Dermis blood vessel endothelial cell (primary cell): Measurements from ENCODE around the gene PEX5L. TPM values are rescaled to one million over a fixed set of nuclear protein-coding genes. Genes with fewer than 3 reads are reported as not detected.

ENCODE experiments used
- DNase-seq: peaks from one replicate; pipeline ENCODE4 v3.0.0; 2010
- total RNA-seq: library from RNA; depleted of rRNA; stranded (reverse); fragments of >200 nt; gene quantifications from 2 replicates; pipeline ENCODE4 v1.2.3, GENCODE V29; 2014

Gene PEX5L
- total RNA-seq, 1 donor from 2014 or later = not detected

GRCh38 chr3:179953993-179954870 lies 82.5 kb downstream of the PEX5L start:
- no peak for DNase-seq

DNA sequence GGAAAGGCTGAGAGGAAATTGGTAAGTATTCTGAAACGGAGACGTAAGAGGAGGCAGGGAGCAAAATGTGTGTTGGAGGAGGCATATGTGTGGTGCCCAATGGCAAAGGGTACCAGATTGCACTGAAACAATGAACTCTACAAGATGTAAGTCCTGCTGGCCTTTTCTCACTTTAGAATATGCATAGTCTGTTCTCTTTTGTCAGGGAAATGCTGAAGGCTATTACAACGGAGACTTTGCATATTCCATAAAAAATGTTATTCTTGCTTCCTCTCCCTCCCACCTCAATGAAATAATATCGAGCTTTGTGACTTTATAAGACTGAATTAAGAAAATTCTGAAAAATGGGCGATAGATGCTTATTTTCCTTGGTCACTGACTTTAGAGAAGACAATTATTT lies 85.9 kb downstream of the PEX5L start:
- DNase-seq = no peak

DNA sequence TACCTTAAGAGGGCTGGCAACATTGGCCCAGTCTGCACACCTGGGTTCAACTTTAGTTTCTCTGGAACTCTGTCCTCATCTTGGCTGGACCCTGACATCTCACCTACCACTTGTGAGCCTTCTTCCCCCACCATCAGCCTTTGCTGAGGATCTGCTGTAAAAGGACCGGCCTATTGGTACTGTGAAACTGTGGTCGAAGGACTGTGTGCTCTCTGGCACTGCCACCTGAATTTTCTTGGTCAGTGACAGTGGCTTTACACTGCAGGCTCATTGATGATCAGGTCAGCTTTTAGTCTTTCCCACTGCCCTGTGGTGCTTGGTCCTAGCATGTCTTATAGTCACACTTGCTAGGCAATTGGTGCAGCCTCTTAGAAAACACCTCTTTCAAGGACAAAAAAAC lies 86.9 kb downstream of the PEX5L start:
- DNase-seq = no peak

- DNase-seq = no peak
Observed at GRCh38 chr3:179949412-179949811, 87.3 kb downstream of the PEX5L start.

DNA sequence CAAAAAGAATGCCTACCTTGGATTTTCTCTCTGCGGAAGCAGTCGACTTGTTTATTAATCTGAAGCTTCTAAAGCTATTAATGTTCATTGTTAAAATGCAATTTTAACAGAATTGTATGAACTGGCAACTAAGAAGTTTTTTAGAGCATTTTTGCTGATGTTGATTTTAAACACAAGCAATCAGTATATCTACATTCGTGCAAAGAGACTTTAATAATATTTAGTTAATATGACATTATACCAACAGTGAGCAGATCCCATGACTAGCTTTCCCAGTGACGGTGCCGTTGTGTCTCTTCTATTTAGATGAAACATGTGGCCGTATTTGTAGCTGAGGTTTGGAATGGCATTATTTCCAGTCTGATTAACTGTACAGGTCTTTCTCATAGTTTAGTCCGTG lies 88.0 kb downstream of the PEX5L start:
- no peak for DNase-seq

DNA sequence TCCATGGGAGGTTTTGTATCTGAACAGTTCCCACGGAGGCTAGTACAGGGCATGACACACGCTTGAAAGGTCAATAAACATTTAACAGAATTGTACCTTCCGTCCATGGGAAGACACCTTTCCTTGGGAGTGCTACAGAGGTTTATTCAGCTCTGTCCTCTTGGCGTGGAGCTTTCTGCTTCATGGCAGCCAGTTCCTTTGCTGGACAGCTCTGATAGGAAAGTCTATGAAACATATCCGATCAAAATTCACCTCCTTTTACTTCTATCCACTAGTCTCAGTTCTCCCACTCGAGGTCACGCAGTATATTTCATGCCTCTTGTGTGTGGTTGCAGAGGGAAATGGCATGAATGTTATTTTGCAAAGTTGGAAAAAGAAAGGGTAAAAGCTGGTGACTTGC lies 91.2 kb downstream of the PEX5L start:
- DNase-seq = no peak

- no peak for DNase-seq
Observed at GRCh38 chr3:179943117-179943880, 93.4 kb downstream of the PEX5L start.

DNA sequence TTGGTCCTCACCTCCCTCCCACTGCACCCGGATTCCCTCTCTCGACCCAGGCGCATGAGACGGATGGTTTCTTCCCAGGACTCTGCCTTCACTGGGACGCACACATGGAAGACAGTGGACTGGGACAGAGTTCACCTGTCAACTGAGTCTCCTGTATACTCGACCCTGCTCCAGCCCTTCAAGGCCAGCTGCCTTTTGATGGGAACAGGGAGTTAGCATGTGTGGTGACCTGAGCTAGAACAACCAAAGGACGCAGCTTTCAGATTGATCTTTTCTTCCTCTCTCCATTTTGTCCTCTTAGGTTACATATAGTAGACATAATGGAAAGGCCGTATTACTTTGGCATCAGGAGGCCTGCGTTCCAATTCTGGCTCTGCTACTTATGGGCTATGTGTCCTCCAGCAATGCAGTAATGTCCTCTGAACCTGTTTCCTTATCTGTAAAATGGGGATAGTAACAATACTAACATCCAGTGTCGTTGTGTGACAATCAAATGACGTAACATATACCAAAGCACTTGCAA lies 94.1 kb downstream of the PEX5L start:
- no peak for DNase-seq

GRCh38 chr3:179935710-179936109 lies 101.0 kb downstream of the PEX5L start:
- no peak for DNase-seq

GRCh38 chr3:179933914-179934313 lies 102.8 kb downstream of the PEX5L start:
- no peak for DNase-seq

GRCh38 chr3:179933080-179933479 lies 103.7 kb downstream of the PEX5L start:
- DNase-seq = no peak

DNA sequence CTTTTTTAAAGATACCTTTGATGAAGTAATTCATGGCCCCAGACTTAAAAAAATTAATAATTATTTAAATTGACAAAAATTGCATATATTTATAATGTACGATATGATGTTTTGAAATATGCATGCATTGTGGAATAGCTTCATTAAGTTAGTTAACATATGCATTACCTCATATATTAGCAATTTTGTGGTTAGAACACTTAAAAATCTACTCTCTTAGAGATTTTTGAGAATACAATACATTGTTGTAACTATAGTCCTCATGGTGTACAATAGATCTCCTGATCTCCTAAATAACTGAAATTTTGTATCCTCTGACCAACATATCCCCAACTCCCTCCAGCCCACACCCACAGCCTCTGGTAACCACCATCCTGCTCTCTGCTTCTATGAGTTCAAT lies 104.1 kb downstream of the PEX5L start:
- DNase-seq = no peak

GRCh38 chr3:179929091-179929529 lies 107.6 kb downstream of the PEX5L start:
- peak; percentile 80 for DNase-seq

- DNase-seq = no peak
Observed at GRCh38 chr3:179927191-179927590, 109.5 kb downstream of the PEX5L start.

DNA sequence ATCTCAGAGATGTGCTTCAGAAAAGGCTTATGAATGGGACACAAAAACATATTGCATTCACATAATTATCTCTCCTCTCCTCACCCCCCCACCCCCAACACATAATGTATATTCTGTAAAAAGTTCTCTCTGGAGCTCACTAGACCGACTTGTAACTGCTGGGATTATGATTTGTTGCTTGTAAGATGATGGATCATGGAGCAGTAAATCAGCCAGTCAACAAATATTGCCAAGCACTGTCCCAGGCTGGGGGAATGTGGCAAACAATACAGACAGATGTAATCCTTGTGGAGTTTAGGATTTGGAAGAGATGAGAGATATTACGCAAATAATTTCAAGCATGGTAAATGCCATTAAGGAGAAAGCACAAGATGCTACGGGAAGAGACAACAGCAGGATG lies 114.8 kb downstream of the PEX5L start:
- DNase-seq = no peak

- no peak for DNase-seq
Observed at GRCh38 chr3:179921500-179921899, 115.2 kb downstream of the PEX5L start.

- no peak for DNase-seq
Observed at GRCh38 chr3:179907784-179908482, 128.8 kb downstream of the PEX5L start.

GRCh38 chr3:179902061-179902460 lies 134.7 kb downstream of the PEX5L start:
- DNase-seq = no peak

- DNase-seq = peak; percentile 49
Observed at GRCh38 chr3:179898024-179898423, 138.7 kb downstream of the PEX5L start.

- DNase-seq = no peak
Observed at GRCh38 chr3:179897231-179897630, 139.5 kb downstream of the PEX5L start.

- no peak for DNase-seq
Observed at GRCh38 chr3:179896507-179896906, 140.2 kb downstream of the PEX5L start.

- no peak for DNase-seq
Observed at GRCh38 chr3:179895330-179895729, 141.4 kb downstream of the PEX5L start.
